Epithelial cell of esophagus (primary cell): ENCODE results near the gene TBP.
"Not testable (repeated sequence)": the region's sequence is repeated elsewhere in the genome, so short reads cannot be mapped to it uniquely, and the experiment has no call there.

Experiments used
- DNase-seq: peaks from one replicate; pipeline ENCODE4 v3.0.0; 2010; ENCODE audit warnings: low read depth
- H3K4me3 ChIP-seq: 2 replicates; pipeline ENCODE4 v1.5.1; 2011; ENCODE audit warnings: mild to moderate bottlenecking, low read length, control low read depth
- CTCF ChIP-seq: IDR thresholded peaks from 2 replicates; pipeline ENCODE4 v1.5.1; 2011; ENCODE audit warnings: low read depth, mild to moderate bottlenecking, low read length, control low read depth, inconsistent platforms; ENCODE audit not compliant: insufficient read depth; ENCODE audit errors: missing control alignments

The TBP gene

GRCh38 chr6:170554013-170554795 lies at the start of gene TBP:
TSS of gene TBP (plus strand) at chr6:170554369. CDS start at chr6:170557030, 2,661 bp downstream.
- H3K4me3 ChIP-seq = peak within 1 kb of the TSS; percentile 96
- DNase-seq = peak; percentile 100
- no peak for TF ChIP-seq CTCF

- TF ChIP-seq CTCF = no peak
- no peak for DNase-seq
- H3K4me3 ChIP-seq = no peak overlapping the region
These were observed 49.7 kb upstream of the TBP start for GRCh38 chr6:170504479-170504878.

- no peak overlapping the region for H3K4me3 ChIP-seq
- DNase-seq = no peak
- no peak for TF ChIP-seq CTCF
These were observed 48.9 kb upstream of the TBP start for GRCh38 chr6:170505306-170505705.

- DNase-seq = no peak
- no peak overlapping the region for H3K4me3 ChIP-seq
- no peak for TF ChIP-seq CTCF
These were observed 47.7 kb upstream of the TBP start for GRCh38 chr6:170506446-170506845.

GRCh38 chr6:170507728-170508127 lies 46.4 kb upstream of the TBP start:
- H3K4me3 ChIP-seq, DNase-seq: not testable (repeated sequence)

GRCh38 chr6:170508275-170508674 lies 45.9 kb upstream of the TBP start:
- DNase-seq, H3K4me3 ChIP-seq: not testable (repeated sequence)

- DNase-seq = not testable (repeated sequence)
These were observed 45.1 kb upstream of the TBP start for GRCh38 chr6:170508892-170509722.

GRCh38 chr6:170509723-170510018 lies 44.5 kb upstream of the TBP start:
- no peak for TF ChIP-seq CTCF
- DNase-seq = no peak
- no peak overlapping the region for H3K4me3 ChIP-seq

More at GRCh38 chr6:170508892-170509722, 45.1 kb upstream of the TBP start:
- not testable (repeated sequence) for H3K4me3 ChIP-seq
